ENCODE results near the gene ITGB1BP1. TPM values are rescaled to one million over a fixed set of nuclear protein-coding genes. Genes with fewer than 3 reads are reported as not detected.
"Not testable (repeated sequence)": the region's sequence is repeated elsewhere in the genome, so short reads cannot be mapped to it uniquely, and the experiment has no call there.

ITGB1BP1 gene
- total RNA-seq, 2 experiments from 2014 or later = 137 to 164 TPM

- DNase-seq = no peak
- Mint-ChIP-seq H3K27ac (no peak overlapping the region), H3K9me3 (ENCODE audit: low read depth) (no peaks in the 10 kb centered on the region), H3K4me3 (no peak overlapping the region), H3K27me3 (no peaks in the 10 kb centered on the region), H3K36me3 (peaks cover 12% of the 10 kb centered on the region), H3K4me1 (no peaks in the 10 kb centered on the region)
- ATAC-seq = no peak
- CTCF ChIA-PET = no interaction called here
Observed at GRCh38 chr2:9403924-9404323, 19.4 kb downstream of the ITGB1BP1 start.

DNA sequence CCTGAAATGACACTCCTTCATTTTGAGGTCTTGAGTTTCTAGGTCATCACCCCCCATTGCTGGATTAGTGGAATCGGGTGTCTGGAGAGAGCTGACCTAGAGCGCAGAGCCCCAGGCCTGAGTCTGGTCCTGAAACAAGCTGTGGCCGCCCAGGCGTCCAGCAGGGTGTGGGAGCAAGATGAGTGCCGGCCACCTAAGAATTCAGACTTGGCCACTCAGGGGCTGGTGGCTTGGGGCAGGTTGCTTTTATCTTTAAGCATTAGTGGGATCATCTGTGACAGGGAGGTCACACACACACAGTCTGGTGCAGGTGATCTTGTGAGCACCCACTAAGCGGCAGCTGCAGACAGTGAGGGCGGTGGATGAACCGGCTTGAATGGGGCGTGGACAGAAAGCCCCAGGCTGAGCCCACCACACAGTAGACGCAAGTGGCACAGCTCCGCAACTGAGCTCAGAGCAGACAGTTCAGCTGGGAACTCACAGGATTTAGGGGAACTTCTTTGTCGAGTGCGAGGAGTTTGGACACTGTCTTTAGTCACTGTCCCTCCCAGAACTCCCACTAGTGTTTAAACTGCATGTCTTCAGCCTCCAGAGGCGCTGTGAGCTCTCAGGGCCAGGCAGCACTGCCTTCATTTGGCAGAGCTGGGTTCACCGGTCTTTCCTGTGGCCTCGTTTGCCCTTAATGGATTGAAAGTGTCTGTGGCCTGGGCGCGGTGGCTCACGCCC is 21.5 kb downstream of the ITGB1BP1 start:
- DNase-seq (no peak), ATAC-seq (no peak)
- Mint-ChIP-seq H3K4me1 (no peaks in the 10 kb centered on the region), H3K36me3 (peaks cover 1% of the 10 kb centered on the region), H3K27me3 (no peaks in the 10 kb centered on the region), H3K9me3 (ENCODE audit: low read depth) (no peaks in the 10 kb centered on the region), H3K4me3 (no peak overlapping the region), H3K27ac (no peak overlapping the region)
- CTCF ChIA-PET = no interaction called here

GRCh38 chr2:9401059-9401547 is 22.2 kb downstream of the ITGB1BP1 start:
- CTCF ChIA-PET = no interaction called here
- H3K9me3 Mint-ChIP-seq (ENCODE audit: low read depth) = no peaks in the 10 kb centered on the region
- DNase-seq = no peak
- no peak overlapping the region for H3K27ac Mint-ChIP-seq
- H3K4me3 Mint-ChIP-seq = no peak overlapping the region
- H3K4me1 Mint-ChIP-seq = no peaks in the 10 kb centered on the region
- no peaks in the 10 kb centered on the region for H3K27me3 Mint-ChIP-seq
- ATAC-seq = no peak
- H3K36me3 Mint-ChIP-seq = no peaks in the 10 kb centered on the region

DNA sequence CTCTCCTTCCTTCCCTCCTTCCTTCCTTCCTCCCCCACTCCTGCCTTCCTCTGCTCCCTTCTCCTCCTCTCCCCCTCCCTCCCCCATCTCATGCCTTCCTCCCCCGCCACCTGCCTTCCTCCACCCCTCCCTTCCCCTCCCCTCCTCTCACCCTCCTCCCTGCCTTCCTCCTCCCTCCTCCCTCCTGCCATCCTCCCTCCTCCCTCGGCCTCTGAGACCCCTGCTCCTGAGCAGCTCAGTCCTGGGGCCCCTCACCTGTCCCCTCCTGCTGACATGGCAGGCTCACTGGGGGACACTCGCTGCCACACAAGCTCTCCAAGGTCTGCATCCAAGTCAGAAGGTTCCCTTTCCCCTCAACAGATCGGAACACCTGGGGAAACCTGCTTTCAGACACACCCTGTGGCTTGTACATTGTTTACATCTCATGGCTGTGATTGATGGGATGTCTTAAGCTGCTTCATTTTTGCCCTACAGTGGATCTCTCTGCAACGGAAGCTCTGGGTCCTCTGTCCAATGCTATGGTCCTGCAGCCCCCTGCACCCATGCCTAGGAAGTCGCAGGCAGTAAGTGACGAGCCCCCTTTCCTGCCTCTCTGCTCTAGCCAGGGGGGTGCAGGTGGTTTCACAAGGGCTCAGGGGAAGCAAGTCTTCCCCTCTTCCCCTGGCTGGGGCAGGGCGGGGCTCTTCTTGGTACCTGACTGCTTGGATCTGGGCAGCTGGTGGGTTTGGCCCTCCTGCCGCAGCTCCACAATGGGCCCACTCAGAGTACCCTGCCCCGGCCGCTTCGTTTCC is 22.9 kb downstream of the ITGB1BP1 start:
- Mint-ChIP-seq H3K4me3 (no peak overlapping the region), H3K4me1 (no peaks in the 10 kb centered on the region), H3K36me3 (no peaks in the 10 kb centered on the region), H3K27me3 (no peaks in the 10 kb centered on the region), H3K9me3 (ENCODE audit: low read depth) (no peaks in the 10 kb centered on the region), H3K27ac (no peak overlapping the region)
- DNase-seq = no peak
- ATAC-seq = no peak
- CTCF ChIA-PET = no interaction called here

DNA sequence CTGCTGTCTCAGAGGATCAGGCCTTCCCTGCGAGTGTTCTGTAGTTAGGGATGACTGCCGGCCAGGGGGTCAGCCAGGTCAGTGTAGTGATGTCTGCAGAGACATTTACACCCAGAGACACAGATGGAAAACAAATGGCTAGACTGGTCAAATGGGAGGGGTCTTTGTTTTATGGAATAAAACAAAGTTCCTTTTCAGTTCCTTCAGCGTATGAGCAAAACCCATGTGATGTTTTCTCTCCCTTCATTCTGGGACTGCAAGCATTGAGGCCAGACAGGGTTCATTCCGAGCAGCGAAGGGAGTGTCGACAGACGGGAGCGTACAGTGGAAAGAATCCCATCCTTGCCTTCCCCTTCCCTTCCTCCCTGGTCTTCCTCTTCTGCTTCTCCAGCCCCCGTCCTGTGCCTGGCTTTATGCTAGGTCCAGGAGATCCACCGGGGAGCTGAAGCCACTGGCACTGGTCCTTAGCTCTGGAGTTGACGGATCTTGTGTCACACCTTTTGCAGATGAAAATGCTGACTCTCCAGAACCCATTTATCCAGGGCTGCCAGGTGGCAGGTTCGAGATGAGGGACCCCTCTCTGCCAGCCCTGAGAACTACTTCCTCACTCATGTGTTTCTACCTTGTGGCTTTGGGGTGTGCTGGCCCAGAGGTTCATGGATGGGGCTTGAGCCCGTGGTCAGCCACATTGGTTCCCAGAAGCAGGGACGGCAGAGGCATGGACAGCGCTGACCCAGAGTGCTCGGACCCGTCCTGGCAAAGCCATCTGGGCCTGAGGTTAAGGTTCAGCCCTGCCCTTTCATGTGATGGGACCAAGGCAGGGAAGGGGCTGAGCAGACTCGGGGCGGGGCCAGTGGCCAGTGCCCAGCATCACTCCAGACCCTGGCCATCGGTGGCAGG is 24.2 kb downstream of the ITGB1BP1 start:
- peak; percentile 16 for ATAC-seq
- no peak overlapping the region for H3K4me3 Mint-ChIP-seq
- CTCF ChIA-PET = no interaction called here

DNA sequence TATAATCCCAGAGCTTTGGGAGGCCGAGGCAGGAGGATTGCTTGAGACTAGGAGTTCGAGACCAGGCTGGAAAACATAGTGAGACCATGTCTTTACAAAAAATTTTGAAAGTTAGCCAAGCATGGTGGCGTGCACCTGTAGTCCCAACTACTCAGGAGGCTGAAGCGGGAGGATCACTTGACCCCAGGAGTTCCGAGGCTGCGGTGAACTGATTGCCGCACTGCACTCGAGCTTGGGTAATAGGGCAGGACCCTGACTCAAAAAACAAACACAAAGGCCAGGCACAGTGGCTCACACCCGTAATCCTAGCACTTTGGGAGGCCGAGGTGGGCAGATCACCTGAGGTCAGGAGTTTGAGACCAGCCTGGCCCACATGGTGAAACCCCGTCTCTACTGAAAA is 25.1 kb downstream of the ITGB1BP1 start:
- H3K9me3 Mint-ChIP-seq (ENCODE audit: low read depth); DNase-seq; CTCF ChIA-PET; H3K27me3 Mint-ChIP-seq; ATAC-seq; H3K4me3 Mint-ChIP-seq; H3K4me1 Mint-ChIP-seq; H3K27ac Mint-ChIP-seq; H3K36me3 Mint-ChIP-seq: not testable (repeated sequence)

More for the DNA sequence above, 24.2 kb downstream of the ITGB1BP1 start:
- Mint-ChIP-seq H3K9me3 (ENCODE audit: low read depth) (no peaks in the 10 kb centered on the region), H3K36me3 (no peaks in the 10 kb centered on the region), H3K27me3 (no peaks in the 10 kb centered on the region), H3K4me1 (no peaks in the 10 kb centered on the region), H3K27ac (no peak overlapping the region)
- no peak for DNase-seq

- Mint-ChIP-seq H3K4me3 (no peak overlapping the region), H3K4me1 (no peaks in the 10 kb centered on the region), H3K36me3 (no peaks in the 10 kb centered on the region), H3K27ac (no peak overlapping the region), H3K9me3 (ENCODE audit: low read depth) (no peaks in the 10 kb centered on the region), H3K27me3 (no peaks in the 10 kb centered on the region)
- ATAC-seq (no peak), DNase-seq (no peak)
- CTCF ChIA-PET = no interaction called here
Observed at GRCh38 chr2:9397201-9397600, 26.1 kb downstream of the ITGB1BP1 start.

GRCh38 chr2:9394816-9395215 is 28.5 kb downstream of the ITGB1BP1 start:
- CTCF ChIA-PET = no interaction called here
- ATAC-seq (no peak), DNase-seq (no peak)
- Mint-ChIP-seq H3K9me3 (ENCODE audit: low read depth) (no peaks in the 10 kb centered on the region), H3K4me1 (no peaks in the 10 kb centered on the region), H3K4me3 (no peak overlapping the region), H3K36me3 (no peaks in the 10 kb centered on the region), H3K27me3 (no peaks in the 10 kb centered on the region), H3K27ac (no peak overlapping the region)

DNA sequence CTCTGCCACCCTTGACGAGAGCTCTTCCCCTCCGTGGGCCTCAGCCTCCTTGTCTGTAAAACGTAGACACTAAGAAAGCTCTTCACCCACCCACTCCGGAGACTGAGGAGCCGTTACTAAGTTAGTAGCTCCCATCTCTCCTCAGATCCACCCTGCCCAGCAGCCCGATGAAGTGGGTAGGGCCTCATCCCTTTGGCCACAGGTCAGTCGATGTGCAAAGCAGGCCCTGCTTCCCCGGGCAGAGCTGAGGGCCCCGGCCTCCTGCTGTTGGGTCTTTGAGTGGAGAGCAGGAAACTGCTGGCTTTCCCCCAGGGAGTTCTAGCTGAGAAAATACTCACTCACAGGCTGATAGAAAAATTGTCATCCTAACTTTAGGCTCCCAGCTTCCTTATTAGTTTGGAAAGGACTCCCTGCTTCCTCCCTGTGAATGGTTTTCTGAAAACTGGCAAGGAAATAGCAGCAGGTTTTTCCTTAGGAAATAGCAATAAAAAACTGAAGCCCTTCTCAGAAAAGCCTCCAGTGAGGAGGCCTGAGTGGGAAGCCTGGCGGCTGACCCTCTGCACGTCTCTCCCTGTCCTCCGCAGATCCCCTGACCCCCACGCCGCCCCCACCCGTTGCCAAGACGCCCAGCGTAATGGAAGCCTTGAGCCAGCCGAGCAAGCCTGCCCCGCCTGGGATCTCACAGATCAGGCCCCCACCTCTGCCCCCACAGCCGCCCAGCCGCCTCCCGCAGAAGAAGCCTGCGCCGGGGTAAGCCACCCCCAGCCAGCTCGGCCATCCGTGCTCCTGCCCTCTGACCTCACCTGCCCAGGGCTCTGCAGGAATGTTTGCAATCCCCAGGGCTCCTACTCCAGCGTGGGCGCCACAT is 30.2 kb downstream of the ITGB1BP1 start:
- H3K9me3 Mint-ChIP-seq (ENCODE audit: low read depth) = no peaks in the 10 kb centered on the region
- CTCF ChIA-PET = no interaction called here
- H3K27me3 Mint-ChIP-seq = no peaks in the 10 kb centered on the region
- no peaks in the 10 kb centered on the region for H3K4me1 Mint-ChIP-seq
- H3K27ac Mint-ChIP-seq = no peak overlapping the region
- DNase-seq = no peak
- no peaks in the 10 kb centered on the region for H3K36me3 Mint-ChIP-seq
- ATAC-seq = no peak
- H3K4me3 Mint-ChIP-seq = no peak overlapping the region

GRCh38 chr2:9391961-9392720 is 31.2 kb downstream of the ITGB1BP1 start:
- Mint-ChIP-seq H3K27ac (no peak overlapping the region), H3K27me3 (no peaks in the 10 kb centered on the region), H3K4me1 (no peaks in the 10 kb centered on the region), H3K9me3 (ENCODE audit: low read depth) (no peaks in the 10 kb centered on the region), H3K4me3 (no peak overlapping the region), H3K36me3 (no peaks in the 10 kb centered on the region)
- DNase-seq = no peak
- CTCF ChIA-PET = no interaction called here
- ATAC-seq = no peak

DNA sequence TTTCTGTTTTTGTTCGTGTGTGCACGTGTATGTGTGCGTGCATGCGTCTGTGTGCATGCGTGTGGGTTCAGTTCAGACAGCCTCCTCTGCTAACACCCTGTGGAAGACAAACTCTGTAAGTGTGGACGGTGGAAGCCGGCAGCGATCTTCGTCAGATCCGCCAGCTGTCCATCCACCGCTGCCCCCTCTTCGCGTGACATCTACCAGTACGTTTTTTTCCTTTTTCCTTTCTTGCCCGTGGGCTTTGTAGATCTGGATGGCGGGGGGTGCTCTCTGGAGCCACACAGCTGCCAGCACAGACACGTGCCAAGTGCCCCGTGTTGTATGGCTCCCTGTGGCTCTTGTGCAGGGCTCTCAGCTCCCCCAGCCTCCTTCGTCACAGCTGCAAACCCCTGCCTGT is 32.3 kb downstream of the ITGB1BP1 start:
- H3K4me1 Mint-ChIP-seq = no peaks in the 10 kb centered on the region
- no peaks in the 10 kb centered on the region for H3K9me3 Mint-ChIP-seq (ENCODE audit: low read depth)
- H3K27ac Mint-ChIP-seq = no peak overlapping the region
- H3K4me3 Mint-ChIP-seq = no peak overlapping the region
- no peaks in the 10 kb centered on the region for H3K27me3 Mint-ChIP-seq
- DNase-seq = no peak
- H3K36me3 Mint-ChIP-seq = no peaks in the 10 kb centered on the region
- CTCF ChIA-PET = no interaction called here
- no peak for ATAC-seq

GRCh38 chr2:9390151-9390850 is 33.0 kb downstream of the ITGB1BP1 start:
- H3K4me1 Mint-ChIP-seq = no peaks in the 10 kb centered on the region
- H3K9me3 Mint-ChIP-seq (ENCODE audit: low read depth) = no peaks in the 10 kb centered on the region
- no peaks in the 10 kb centered on the region for H3K36me3 Mint-ChIP-seq
- H3K27ac Mint-ChIP-seq = no peak overlapping the region
- no peak overlapping the region for H3K4me3 Mint-ChIP-seq
- CTCF ChIA-PET = no interaction called here
- no peaks in the 10 kb centered on the region for H3K27me3 Mint-ChIP-seq
- ATAC-seq (no peak), DNase-seq (no peak)

Data from activated CD8-positive, alpha-beta memory T cell treated with anti-CD3 and anti-CD28 coated beads, Interleukin-2, amount 10 ng/mL, durations not matched to agents 7 days and 5 days (primary cell).